DND-41 (cell line): ENCODE measurements around the gene RALBP1.

Experiments
- CTCF ChIP-seq: IDR thresholded peaks from 2 replicates; pipeline ENCODE4 v1.5.1; 2012; ENCODE audit warnings: borderline replicate concordance, low read length, moderate library complexity, mild to moderate bottlenecking; ENCODE audit not compliant: poor library complexity, severe bottlenecking; ENCODE audit errors: extremely low read depth
- EZH2 ChIP-seq: IDR thresholded peaks from 3 replicates; pipeline ENCODE4 v1.6.1; 2012; ENCODE audit warnings: borderline replicate concordance, low read depth, mild to moderate bottlenecking, moderate library complexity, low read length, inconsistent platforms; ENCODE audit not compliant: severe bottlenecking

GRCh38 chr18:9559253-9559652 is 83.9 kb downstream of the RALBP1 start:
- TF ChIP-seq CTCF: no peak
- TF ChIP-seq EZH2: no peak
